ENCODE results near the gene CCDC154.

- TF ChIP-seq CTCF (conservative IDR thresholded peaks at IDR 0.05; ENCODE audit: low read length) = no peak
- TF ChIP-seq EZH2phosphoT487 (IDR thresholded peaks at IDR 0.05; ENCODE audit: borderline replicate concordance) = no peak
Observed at GRCh38 chr16:1455190-1456171, 11.1 kb upstream of the CCDC154 start.

All from Loucy (cell line).